T-cell (primary cell): ENCODE results near the gene AKIP1. TPM values are rescaled to one million over a fixed set of nuclear protein-coding genes. Genes with fewer than 3 reads are reported as not detected.

Experiments used
- ATAC-seq, 4 experiments: fragments of 200-7000 bp in 3 of 4; fragments of 150-1000 bp in 1 of 4; cut with Tn5 transposase; replicated peaks in 1 of 4; 1 replicate in 3 of 4; 2 replicates in 1 of 4; pipeline ENCODE4 v1.10.0; 2021; ENCODE audit warnings: moderate library complexity in 3 of 4, mild to moderate bottlenecking in 2 of 4, moderate number of reproducible peaks in 1 of 4
- CTCF ChIA-PET, 2 donors: fragments of 300-600 bp; sonication (Branson Sonifier 250); formaldehyde crosslinking; loops; one replicate each; lab custom pipeline; 2022; ENCODE audit warnings: antibody characterized with exemption in 2 of 2; lab: Charles Lee
- POLR2A ChIA-PET, 2 donors: fragments of 300-600 bp; sonication (Branson Sonifier 250); formaldehyde crosslinking; loops; one replicate each; lab custom pipeline; 2022; ENCODE audit warnings: antibody characterized with exemption in 2 of 2; lab: Charles Lee
- DNase-seq, 35 experiments: peaks; one replicate each; pipeline versions ENCODE4 v3.0.0 to v3.0.0-alpha.2; 2013 to 2023
- H3K27ac ChIP-seq: one replicate; pipeline ENCODE4 v1.5.1; 2013; ENCODE audit warnings: low read length
- H3K27me3 ChIP-seq, 2 experiments: replicated peaks in 1 of 2; 1 replicate in 1 of 2; 2 replicates in 1 of 2; pipeline versions ENCODE4 v1.6.1 to v1.7.0; 2013; ENCODE audit warnings: low read length in 1 of 2, mixed read lengths in 1 of 2; ENCODE audit not compliant: control insufficient read depth in 2 of 2, insufficient read depth in 2 of 2; ENCODE audit errors: extremely low read depth in 1 of 2
- H3K36me3 ChIP-seq, 2 donors: 1 replicate in 1 of 2; 2 replicates in 1 of 2; pipeline versions ENCODE4 v1.6.1 to v1.7.0; 2013; ENCODE audit warnings: low read length in 1 of 2; ENCODE audit not compliant: control insufficient read depth in 2 of 2, insufficient read depth in 1 of 2; ENCODE audit errors: extremely low read depth in 1 of 2
- H3K4me1 ChIP-seq, 2 experiments: 1 replicate in 1 of 2; 2 replicates in 1 of 2; pipeline versions ENCODE4 v1.6.1 to v1.7.0; 2013; ENCODE audit warnings: low read length in 2 of 2, mixed read lengths in 1 of 2; ENCODE audit not compliant: insufficient read depth in 2 of 2, control insufficient read depth in 1 of 2; ENCODE audit errors: extremely low read depth in 1 of 2
- H3K4me3 ChIP-seq, 2 donors: 1 replicate in 1 of 2; 2 replicates in 1 of 2; pipeline versions ENCODE4 v1.5.1 to v1.7.0; 2013; ENCODE audit warnings: mild to moderate bottlenecking in 2 of 2, low read length in 1 of 2, moderate library complexity in 1 of 2; ENCODE audit not compliant: control insufficient read depth in 1 of 2; ENCODE audit errors: extremely low read depth in 1 of 2
- H3K9me3 ChIP-seq: 2 replicates; pipeline ENCODE4 v1.7.0; 2013
- H3K27ac Mint-ChIP-seq, 2 donors: one replicate each; pipeline ENCODE4 v1.8.0; 2020 to 2021; ENCODE audit warnings: mild to moderate bottlenecking in 2 of 2, mixed read lengths in 2 of 2
- H3K27me3 Mint-ChIP-seq, 2 donors: one replicate each; pipeline ENCODE4 v1.8.0; 2021 to 2022; ENCODE audit warnings: mixed read lengths in 2 of 2
- H3K36me3 Mint-ChIP-seq: one replicate; pipeline ENCODE4 v1.8.0; 2021; ENCODE audit warnings: mixed read lengths
- H3K4me1 Mint-ChIP-seq, 3 donors: one replicate each; pipeline ENCODE4 v1.8.0; 2020 to 2022; ENCODE audit warnings: mixed read lengths in 3 of 3, mild to moderate bottlenecking in 1 of 3
- H3K4me3 Mint-ChIP-seq, 3 donors: one replicate each; pipeline ENCODE4 v1.8.0; 2020 to 2022; ENCODE audit warnings: mild to moderate bottlenecking in 3 of 3, mixed read lengths in 3 of 3, moderate library complexity in 3 of 3
- H3K9me3 Mint-ChIP-seq, 3 donors: one replicate each; pipeline ENCODE4 v1.8.0; 2020 to 2022; ENCODE audit warnings: mixed read lengths in 3 of 3
- WGBS: methylation state at CpG from one replicate; pipeline ENCODE4 v1.1.5; 2013; ENCODE audit warnings: missing lambda C conversion rate; ENCODE audit not compliant: insufficient coverage; 5-methylcytosine and 5-hydroxymethylcytosine counted together
- total RNA-seq, 35 experiments: library from RNA in 6 of 35; stranded (reverse) in 6 of 35; fragments of 120-200 nt in 1 of 35; gene quantifications; one replicate each; pipeline versions ENCODE4 v1.2.1 to v1.2.4 and lab custom pipeline; 2013 to 2026

The AKIP1 gene
- total RNA-seq, 5 donors from 2014 or later (not counting 1 experiment from before 2014, with no cell fraction given), result 5.8 to 17.9 (median 11.1) TPM

- ChIA-PET CTCF (interaction anchor here in 1 of 2 donors (1.2 to 2.2 kb wide), 3 partner anchors 49 to 544 kb away, joined by 3 to 7 read pairs (median 7); no protein-coding TSS in a partner anchor), POLR2A (interaction anchor here in 1 of 2 donors (0.5 kb wide), 1 partner anchor 499 kb away, joined by 5 read pairs; no protein-coding TSS in a partner anchor)
- Histone ChIP-seq H3K9me3 (no peaks in the 10 kb centered on the region), H3K36me3 (peaks cover 3% of the 10 kb centered on the region in 2 donors), H3K4me1 (peaks cover 14 to 26% of the 10 kb centered on the region in 2 experiments), H3K4me3 (peak overlapping the region in 1 of 2 donors; percentile 97), H3K27ac (peak overlapping the region; percentile 3), H3K27me3 (no peaks in the 10 kb centered on the region)
- peaks cover 25 to 38% (median 37%) of the 10 kb centered on the region in 3 donors for H3K4me1 Mint-ChIP-seq
- ATAC-seq (no peak), DNase-seq (no peak)
- peak overlapping the region; percentile 65 to 96 for H3K27ac Mint-ChIP-seq
- no peaks in the 10 kb centered on the region for H3K9me3 Mint-ChIP-seq
- H3K36me3 Mint-ChIP-seq, result peaks cover 3% of the 10 kb centered on the region
- no peaks in the 10 kb centered on the region for H3K27me3 Mint-ChIP-seq
- WGBS, result no CpG with 5 or more reads among the region's 2 CpGs
- peak overlapping the region; percentile 91 to 96 (median 94) for H3K4me3 Mint-ChIP-seq
Measured at GRCh38 chr11:8962841-8963240, 51.9 kb downstream of the AKIP1 start.

- Histone ChIP-seq H3K27ac (peak overlapping the region; percentile 96), H3K4me3 (peak overlapping the region; percentile 82 to 97), H3K4me1 (peaks cover 14 to 26% of the 10 kb centered on the region in 2 experiments), H3K9me3 (no peaks in the 10 kb centered on the region), H3K27me3 (no peaks in the 10 kb centered on the region), H3K36me3 (peaks cover 3 to 4% of the 10 kb centered on the region in 2 donors)
- no peaks in the 10 kb centered on the region for H3K27me3 Mint-ChIP-seq
- ATAC-seq (peak; percentile 84 to 87 (median 84)), DNase-seq (peak in 33 of 35 experiments; percentile 11 to 83 (median 71))
- peaks cover 3% of the 10 kb centered on the region for H3K36me3 Mint-ChIP-seq
- H3K9me3 Mint-ChIP-seq, result no peaks in the 10 kb centered on the region
- H3K4me3 Mint-ChIP-seq, result peak overlapping the region; percentile 91 to 96 (median 94)
- ChIA-PET POLR2A (interaction anchor here in 1 of 2 donors (1.0 to 1.1 kb wide), 3 partner anchors 12 to 1845 kb away, joined by 3 to 4 read pairs (median 3); partner anchors contain the start of gene ZNF143), CTCF (interaction anchor here in 1 of 2 donors (0.5 to 2.2 kb wide), 7 partner anchors 49 to 786 kb away, joined by 3 to 7 read pairs (median 3); partner anchors contain the start of genes RPL27A and TRIM66)
- peak overlapping the region; percentile 94 to 96 for H3K27ac Mint-ChIP-seq
- peaks cover 25 to 38% (median 37%) of the 10 kb centered on the region in 3 donors for H3K4me1 Mint-ChIP-seq
- WGBS, result 2% methylated on average over 39 of the region's 39 CpGs
Measured at GRCh38 chr11:8963569-8964323, 52.8 kb downstream of the AKIP1 start.

- peaks cover 4% of the 10 kb centered on the region for H3K36me3 Mint-ChIP-seq
- ChIA-PET POLR2A (interaction anchor here in 1 of 2 donors (1.0 to 1.1 kb wide), 3 partner anchors 11 to 1844 kb away, joined by 3 to 4 read pairs (median 3); partner anchors contain the start of gene ZNF143), CTCF (interaction anchor here (0.5 to 2.2 kb wide), 4 partner anchors 52 to 785 kb away, joined by 3 to 9 read pairs (median 5); partner anchors contain the start of genes RPL27A (in 1 of the 2) and TRIM66 (in 1 of the 2))
- Histone ChIP-seq H3K9me3 (no peaks in the 10 kb centered on the region), H3K27ac (peak within 1 kb of the TSS; percentile 96), H3K4me3 (peak within 1 kb of the TSS; percentile 82 to 97), H3K4me1 (peaks cover 14 to 26% of the 10 kb centered on the region in 2 experiments), H3K36me3 (peaks cover 3 to 4% of the 10 kb centered on the region in 2 donors), H3K27me3 (no peaks in the 10 kb centered on the region)
- peak within 1 kb of the TSS; percentile 94 to 96 for H3K27ac Mint-ChIP-seq
- H3K4me1 Mint-ChIP-seq, result peaks cover 25 to 35% (median 32%) of the 10 kb centered on the region in 3 donors
- under 1% methylated on average over 65 of the region's 67 CpGs for WGBS
- peak; percentile 85 to 90 (median 88) for ATAC-seq
- H3K27me3 Mint-ChIP-seq, result no peaks in the 10 kb centered on the region
- no peaks in the 10 kb centered on the region for H3K9me3 Mint-ChIP-seq
- H3K4me3 Mint-ChIP-seq, result peak within 1 kb of the TSS; percentile 91 to 96 (median 94)
- DNase-seq, result peak; percentile 6 to 81 (median 64)
Measured at GRCh38 chr11:8964324-8965320, 53.6 kb downstream of the AKIP1 start, which contains the start of gene TMEM9B. TSS of gene TMEM9B (minus strand) at chr11:8964442. CDS start at chr11:8964313, 129 bp downstream.

- peaks cover 14 to 23% of the 10 kb centered on the region in 2 experiments for H3K4me1 ChIP-seq
- CTCF ChIA-PET, result no interaction called here
- no peak overlapping the region for H3K4me3 Mint-ChIP-seq
- ATAC-seq (no peak), DNase-seq (no peak)
- H3K27me3 ChIP-seq, result no peaks in the 10 kb centered on the region
- POLR2A ChIA-PET, result no interaction called here
- peaks cover 16 to 22% (median 21%) of the 10 kb centered on the region in 3 donors for H3K4me1 Mint-ChIP-seq
- H3K27me3 Mint-ChIP-seq, result no peaks in the 10 kb centered on the region
- no peak overlapping the region for H3K27ac ChIP-seq
- H3K36me3 Mint-ChIP-seq, result peaks cover 4% of the 10 kb centered on the region
- peaks cover 0 to 4% of the 10 kb centered on the region in 2 donors for H3K36me3 ChIP-seq
- WGBS, result no CpG with 5 or more reads among the region's 8 CpGs
- no peak overlapping the region for H3K27ac Mint-ChIP-seq
- no peak overlapping the region for H3K4me3 ChIP-seq
- no peaks in the 10 kb centered on the region for H3K9me3 ChIP-seq
- no peaks in the 10 kb centered on the region for H3K9me3 Mint-ChIP-seq
Measured at GRCh38 chr11:8967184-8967583, 56.2 kb downstream of the AKIP1 start.

Other genes with a start within 250 kb of the AKIP1 start
- 10 to 100 TPM; 17.9 to 23.5 (median 23.4) TPM for gene TRIM66, start 228.5 kb upstream of the AKIP1 start, total RNA-seq
- 1,000 to 10,000 TPM; 1,339 to 2,234 (median 1,487) TPM for gene RPL27A, start 228.4 kb upstream of the AKIP1 start, total RNA-seq
- not detected for gene C11orf16, start 21.8 kb downstream of the AKIP1 start, total RNA-seq
- gene ASCL3, start 31.8 kb downstream of the AKIP1 start, total RNA-seq, result not detected
- 10 to 100 TPM; 19.9 to 30.5 (median 29.4) TPM for gene TMEM9B, start 53.3 kb downstream of the AKIP1 start, total RNA-seq
- gene NRIP3, start 92.8 kb downstream of the AKIP1 start, total RNA-seq, result 1 to 10 TPM in 4 of 5 donors, under 1 TPM in 1; 0.89 to 3.9 (median 1.6) TPM
- gene SCUBE2, start 180.4 kb downstream of the AKIP1 start, total RNA-seq, result 1 to 10 TPM in 1 of 5 donors, under 1 TPM in 3, not detected in 1; 0.22 to 1.3 (median 0.77) TPM